Measurements from ENCODE around the gene MAP3K8. TPM values are rescaled to one million over a fixed set of nuclear protein-coding genes. Genes with fewer than 3 reads are reported as not detected.

The MAP3K8 gene
- polyA plus RNA-seq, 1 donor from 2014 or later = 1.5 TPM

- Histone ChIP-seq H4K20me1 (ENCODE audit: insufficient read depth) (no peaks in the 10 kb centered on the region), H3K36me3 (ENCODE audit: insufficient read depth, low read length) (no peaks in the 10 kb centered on the region), H3K9ac (ENCODE audit: low read length) (no peak overlapping the region), H3K79me2 (replicated peaks; ENCODE audit: insufficient read depth, low read length) (no peaks in the 10 kb centered on the region), H2AFZ (ENCODE audit: low read depth, low read length) (no peak overlapping the region), H3K27ac (ENCODE audit: low read length) (no peak overlapping the region), H3K9me2 (ENCODE audit: insufficient read depth, low read length) (no peaks in the 10 kb centered on the region), H3K9me3 (ENCODE audit: low read length) (no peaks in the 10 kb centered on the region), H3K4me3 (ENCODE audit: low read length) (no peak overlapping the region), H3F3A (ENCODE audit: insufficient read depth, low read length, poor library complexity, severe bottlenecking) (no peaks in the 10 kb centered on the region), H3K4me2 (ENCODE audit: low read length) (no peak overlapping the region), H3K27me3 (ENCODE audit: insufficient read depth, low read depth, low read length) (no peaks in the 10 kb centered on the region)
- TF ChIP-seq SMC3 (conservative IDR thresholded peaks at IDR 0.05; ENCODE audit: poor library complexity) (no peak), REST (IDR thresholded peaks at IDR 0.05; ENCODE audit: borderline replicate concordance) (no peak), TAF1 (IDR thresholded peaks at IDR 0.05; ENCODE audit: low read depth) (no peak), POLR2AphosphoS5 (IDR thresholded peaks at IDR 0.05) (no peak), MXI1 (conservative IDR thresholded peaks at IDR 0.05; ENCODE audit: poor library complexity, severe bottlenecking) (no peak), EP300 (conservative IDR thresholded peaks at IDR 0.05; ENCODE audit: poor library complexity, severe bottlenecking) (no peak), EZH2 (IDR thresholded peaks at IDR 0.05; ENCODE audit: borderline replicate concordance, insufficient read depth, low read length, poor library complexity, severe bottlenecking) (no peak), CTCF (IDR thresholded peaks at IDR 0.05; ENCODE audit: poor library complexity, severe bottlenecking) (no peak), RAD21 (conservative IDR thresholded peaks at IDR 0.05) (no peak)
These were observed 67.0 kb downstream of the MAP3K8 start for GRCh38 chr10:30500963-30501504.

- Histone ChIP-seq H3K27me3 (ENCODE audit: insufficient read depth, low read depth, low read length) (no peaks in the 10 kb centered on the region), H3K79me2 (replicated peaks; ENCODE audit: insufficient read depth, low read length) (no peaks in the 10 kb centered on the region), H3F3A (ENCODE audit: insufficient read depth, low read length, poor library complexity, severe bottlenecking) (no peaks in the 10 kb centered on the region), H3K9me2 (ENCODE audit: insufficient read depth, low read length) (no peaks in the 10 kb centered on the region), H4K20me1 (ENCODE audit: insufficient read depth) (no peaks in the 10 kb centered on the region), H3K9me3 (ENCODE audit: low read length) (no peaks in the 10 kb centered on the region), H3K27ac (ENCODE audit: low read length) (no peak overlapping the region), H2AFZ (ENCODE audit: low read depth, low read length) (no peak overlapping the region), H3K36me3 (ENCODE audit: insufficient read depth, low read length) (no peaks in the 10 kb centered on the region), H3K4me2 (ENCODE audit: low read length) (no peak overlapping the region), H3K9ac (ENCODE audit: low read length) (no peak overlapping the region), H3K4me3 (ENCODE audit: low read length) (no peak overlapping the region)
- no peak for TF ChIP-seq RAD21 (conservative IDR thresholded peaks at IDR 0.05)
- no peak for TF ChIP-seq SMC3 (conservative IDR thresholded peaks at IDR 0.05; ENCODE audit: poor library complexity)
- no peak for TF ChIP-seq EP300 (conservative IDR thresholded peaks at IDR 0.05; ENCODE audit: poor library complexity, severe bottlenecking)
- no peak for TF ChIP-seq EZH2 (IDR thresholded peaks at IDR 0.05; ENCODE audit: borderline replicate concordance, insufficient read depth, low read length, poor library complexity, severe bottlenecking)
- TF ChIP-seq POLR2AphosphoS5 (IDR thresholded peaks at IDR 0.05) = no peak
- TF ChIP-seq TAF1 (IDR thresholded peaks at IDR 0.05; ENCODE audit: low read depth) = no peak
- no peak for TF ChIP-seq MXI1 (conservative IDR thresholded peaks at IDR 0.05; ENCODE audit: poor library complexity, severe bottlenecking)
- no peak for TF ChIP-seq CTCF (IDR thresholded peaks at IDR 0.05; ENCODE audit: poor library complexity, severe bottlenecking)
- no peak for TF ChIP-seq REST (IDR thresholded peaks at IDR 0.05; ENCODE audit: borderline replicate concordance)
These were observed 68.5 kb downstream of the MAP3K8 start for GRCh38 chr10:30502266-30503060.
